ENCODE measurements around the gene DAP. TPM values are rescaled to one million over a fixed set of nuclear protein-coding genes. Genes with fewer than 3 reads are reported as not detected.

DAP gene
- total and polyA plus RNA-seq, 8 donors, result 68.3 to 183 (median 132) TPM

DNA sequence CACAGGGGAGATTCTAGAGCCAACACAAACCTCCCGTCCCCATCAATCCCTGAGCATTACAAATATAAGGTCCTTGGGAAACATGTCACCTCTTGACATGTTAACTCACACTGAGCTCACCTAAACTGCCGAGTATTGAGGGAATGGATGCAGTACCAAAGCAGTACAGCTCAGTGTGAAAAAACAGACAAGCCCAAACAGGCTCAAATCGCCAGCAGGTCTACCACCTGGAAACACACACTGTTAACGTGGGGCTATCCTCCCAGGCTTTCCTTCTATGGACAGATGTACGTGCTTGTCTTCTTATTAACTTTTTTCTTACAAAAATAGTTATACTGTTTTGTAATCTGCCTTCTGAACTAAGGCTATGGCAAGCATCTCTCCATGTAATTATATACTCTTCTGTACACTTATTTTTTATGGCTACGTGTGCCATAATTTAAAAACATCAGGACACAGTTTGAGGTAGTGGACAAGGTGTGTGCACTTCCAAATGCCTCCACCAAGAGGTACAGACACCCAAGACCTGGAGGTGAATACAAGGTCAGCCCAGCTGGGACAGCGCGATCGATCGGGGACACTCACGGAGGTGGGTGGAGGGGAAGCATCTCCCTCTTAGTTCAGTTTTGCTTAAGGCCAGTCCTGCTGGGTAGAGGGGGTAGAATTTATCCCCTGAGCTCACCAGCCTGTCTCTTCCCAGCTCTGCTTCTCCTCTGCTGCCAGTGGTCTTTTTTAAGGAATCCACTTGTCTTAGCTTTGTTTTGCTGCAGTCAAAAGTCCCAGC is 76.5 kb downstream of the DAP start:
- H3K27ac ChIP-seq, result no peak overlapping the region
- H3K4me1 ChIP-seq, result no peaks in the 10 kb centered on the region
- intact Hi-C loops (cut with DNase I), result no loop called here
- H3K36me3 ChIP-seq, result peaks cover 0 to 36% (median 32%) of the 10 kb centered on the region in 3 donors
- WGBS, 2 donors, result 90% methylated on average over 11 of the region's 11 CpGs
- TF ChIP-seq, protein P1, sequence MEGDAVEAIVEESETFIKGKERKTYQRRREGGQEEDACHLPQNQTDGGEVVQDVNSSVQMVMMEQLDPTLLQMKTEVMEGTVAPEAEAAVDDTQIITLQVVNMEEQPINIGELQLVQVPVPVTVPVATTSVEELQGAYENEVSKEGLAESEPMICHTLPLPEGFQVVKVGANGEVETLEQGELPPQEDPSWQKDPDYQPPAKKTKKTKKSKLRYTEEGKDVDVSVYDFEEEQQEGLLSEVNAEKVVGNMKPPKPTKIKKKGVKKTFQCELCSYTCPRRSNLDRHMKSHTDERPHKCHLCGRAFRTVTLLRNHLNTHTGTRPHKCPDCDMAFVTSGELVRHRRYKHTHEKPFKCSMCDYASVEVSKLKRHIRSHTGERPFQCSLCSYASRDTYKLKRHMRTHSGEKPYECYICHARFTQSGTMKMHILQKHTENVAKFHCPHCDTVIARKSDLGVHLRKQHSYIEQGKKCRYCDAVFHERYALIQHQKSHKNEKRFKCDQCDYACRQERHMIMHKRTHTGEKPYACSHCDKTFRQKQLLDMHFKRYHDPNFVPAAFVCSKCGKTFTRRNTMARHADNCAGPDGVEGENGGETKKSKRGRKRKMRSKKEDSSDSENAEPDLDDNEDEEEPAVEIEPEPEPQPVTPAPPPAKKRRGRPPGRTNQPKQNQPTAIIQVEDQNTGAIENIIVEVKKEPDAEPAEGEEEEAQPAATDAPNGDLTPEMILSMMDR (IDR thresholded peaks at IDR 0.05), result no peak
- no peaks in the 10 kb centered on the region for H3K9me3 ChIP-seq
- no peak overlapping the region for H3K4me3 ChIP-seq
- FAIRE-seq (no peak), ATAC-seq (peak in 1 of 4 donors; percentile 31), DNase-seq (no peak)
- H3K27me3 ChIP-seq, result no peaks in the 10 kb centered on the region

DNA sequence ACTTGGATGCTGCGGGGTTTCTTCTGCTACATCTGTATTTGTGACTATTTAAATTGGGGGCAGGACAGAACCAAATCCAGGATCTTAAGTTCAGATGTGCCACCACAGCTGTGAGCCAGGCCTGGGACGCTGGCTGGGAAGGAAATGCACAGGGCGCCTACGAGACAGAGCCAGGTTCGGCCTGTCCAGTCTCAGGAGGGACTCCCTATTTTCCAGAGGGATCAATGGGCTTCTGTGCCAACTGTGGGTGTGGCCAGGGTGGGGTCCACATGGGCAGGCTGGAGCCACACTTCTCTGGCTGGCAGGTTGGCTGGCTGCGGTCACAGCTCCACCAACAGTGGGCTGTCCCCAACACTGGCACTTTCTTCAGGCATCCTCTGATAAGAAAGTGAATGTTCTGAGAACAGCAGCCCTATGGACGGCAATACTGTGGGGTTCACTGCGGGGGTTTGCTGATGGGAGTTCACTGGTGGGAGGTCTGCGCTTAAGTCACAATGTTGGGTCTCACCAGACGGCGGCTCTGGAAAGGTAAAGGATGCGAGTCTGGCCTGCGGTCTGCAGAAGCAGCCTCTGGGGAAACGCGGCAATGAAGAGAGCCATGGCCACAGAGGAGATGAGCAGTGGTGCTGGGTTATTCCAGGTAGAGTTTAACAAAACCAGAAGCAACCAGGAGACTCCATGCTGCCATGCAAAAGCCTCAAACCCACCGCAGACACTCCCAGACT is 78.1 kb downstream of the DAP start:
- H3K36me3 ChIP-seq, result peaks cover 0 to 51% (median 32%) of the 10 kb centered on the region in 3 donors
- H3K27ac ChIP-seq, result no peak overlapping the region
- intact Hi-C loops (cut with DNase I), result no loop called here
- 93 to 95% methylated on average over 16 of the region's 16 CpGs for WGBS, 2 donors
- TF ChIP-seq, protein P1 (IDR thresholded peaks at IDR 0.05), result no peak
- no peak for DNase-seq
- no peaks in the 10 kb centered on the region for H3K27me3 ChIP-seq
- no peak for ATAC-seq
- H3K4me3 ChIP-seq, result no peak overlapping the region
- H3K4me1 ChIP-seq, result no peaks in the 10 kb centered on the region
- FAIRE-seq, result no peak
- H3K9me3 ChIP-seq, result no peaks in the 10 kb centered on the region

DNA sequence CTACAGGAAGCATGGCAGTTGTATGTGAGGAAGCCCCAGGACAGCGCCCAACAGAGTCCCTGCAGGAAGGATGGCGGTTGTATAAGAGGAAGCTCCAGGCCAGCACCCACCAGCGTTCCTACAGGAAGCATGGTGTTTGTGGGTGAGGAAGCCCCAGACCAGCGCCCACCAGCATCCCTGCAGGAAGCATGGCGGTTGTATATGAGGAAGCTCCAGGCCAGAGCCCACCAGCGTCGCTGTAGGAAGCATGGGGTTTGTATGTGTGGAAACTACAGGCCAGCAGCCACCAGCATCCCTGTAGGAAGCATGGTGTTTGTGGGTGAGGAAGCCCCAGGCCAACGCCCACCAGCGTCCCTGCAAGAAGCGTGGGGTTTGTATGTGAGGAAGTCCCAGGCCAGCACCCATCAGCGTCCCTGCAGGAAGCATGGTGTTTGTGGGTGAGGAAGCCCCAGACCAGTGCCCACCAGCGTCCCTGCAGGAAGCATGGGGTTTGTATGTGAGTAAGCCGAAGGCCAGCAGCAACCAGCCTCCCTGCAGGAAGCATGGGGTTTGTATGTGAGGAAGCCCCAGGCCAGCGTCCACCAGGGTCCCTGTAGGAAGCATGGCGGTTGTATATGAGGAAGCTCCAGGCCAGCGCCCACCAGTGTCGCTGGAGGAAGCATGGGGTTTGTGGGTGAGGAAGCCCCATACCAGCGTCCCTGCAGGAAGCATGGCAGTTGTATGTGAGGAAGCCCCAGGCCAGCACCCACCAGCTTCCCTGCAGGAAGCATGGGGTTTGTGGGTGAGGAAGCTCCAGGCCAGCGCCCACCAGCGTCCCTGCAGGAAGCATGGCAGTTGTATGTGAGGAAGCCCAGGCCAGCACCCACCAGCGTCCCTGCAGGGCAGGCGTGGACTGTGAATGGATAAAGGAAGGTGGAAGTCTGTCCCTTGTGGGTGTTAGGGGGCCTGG is 79.0 kb downstream of the DAP start:
- no peak for ATAC-seq
- no peaks in the 10 kb centered on the region for H3K27me3 ChIP-seq
- no peaks in the 10 kb centered on the region for H3K9me3 ChIP-seq
- no peak for FAIRE-seq
- 90 to 91% methylated on average over 22 of the region's 22 CpGs for WGBS, 2 donors
- DNase-seq, result no peak
- no peak overlapping the region for H3K27ac ChIP-seq
- intact Hi-C loops (cut with DNase I), result no loop called here
- H3K36me3 ChIP-seq, result peaks cover 0 to 58% (median 35%) of the 10 kb centered on the region in 3 donors
- H3K4me3 ChIP-seq, result no peak overlapping the region
- TF ChIP-seq, protein P1 (IDR thresholded peaks at IDR 0.05), result no peak
- no peaks in the 10 kb centered on the region for H3K4me1 ChIP-seq

DNA sequence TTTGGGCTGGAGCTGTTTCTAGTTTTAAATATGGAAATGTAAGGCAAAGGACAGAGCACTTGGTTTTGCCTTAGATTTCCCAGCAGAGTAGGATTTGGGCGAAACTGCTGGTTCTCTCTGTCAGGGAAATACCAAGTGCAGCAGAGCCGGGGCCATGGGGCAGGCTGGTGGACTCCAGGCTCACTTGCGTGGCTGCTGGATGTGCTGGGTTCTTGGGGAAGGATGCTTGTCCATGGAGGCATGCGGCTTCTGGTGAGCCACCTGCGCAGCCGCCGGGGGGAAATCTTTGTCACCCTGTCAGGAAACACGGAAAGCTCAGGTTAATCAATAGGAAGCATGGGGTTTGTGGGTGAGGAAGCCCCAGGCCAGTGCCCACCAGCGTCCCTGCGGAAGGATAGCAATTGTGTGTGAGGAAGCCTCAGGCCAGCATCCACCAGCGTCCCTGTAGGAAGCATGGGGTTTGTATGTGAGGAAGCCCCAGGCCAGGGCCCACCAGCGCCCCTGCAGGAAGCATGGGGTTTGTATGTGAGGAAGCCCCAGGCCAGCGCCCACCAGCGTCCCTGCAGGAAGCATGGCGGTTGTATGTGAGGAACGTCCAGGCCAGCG is 80.1 kb downstream of the DAP start:
- 93 to 95% methylated on average over 16 to 17 of the region's 17 CpGs for WGBS, 2 donors
- ATAC-seq, result no peak
- peaks cover 0 to 58% (median 35%) of the 10 kb centered on the region in 3 donors for H3K36me3 ChIP-seq
- TF ChIP-seq, protein P1 (IDR thresholded peaks at IDR 0.05), result no peak
- no peaks in the 10 kb centered on the region for H3K4me1 ChIP-seq
- no peak overlapping the region for H3K4me3 ChIP-seq
- DNase-seq, result no peak
- intact Hi-C loops (cut with DNase I), result no loop called here
- H3K27ac ChIP-seq, result no peak overlapping the region
- no peaks in the 10 kb centered on the region for H3K27me3 ChIP-seq
- no peak for FAIRE-seq
- no peaks in the 10 kb centered on the region for H3K9me3 ChIP-seq

Measured in pancreas (tissue), 10 donors.